ENCODE results near the gene GLT8D2. TPM values are rescaled to one million over a fixed set of nuclear protein-coding genes. Genes with fewer than 3 reads are reported as not detected.

Gene GLT8D2
- total and polyA plus RNA-seq, 2 of the 13 experiments (the other 11 are each of a cell fraction or from before 2014, with no cell fraction given), result not detected

DNA sequence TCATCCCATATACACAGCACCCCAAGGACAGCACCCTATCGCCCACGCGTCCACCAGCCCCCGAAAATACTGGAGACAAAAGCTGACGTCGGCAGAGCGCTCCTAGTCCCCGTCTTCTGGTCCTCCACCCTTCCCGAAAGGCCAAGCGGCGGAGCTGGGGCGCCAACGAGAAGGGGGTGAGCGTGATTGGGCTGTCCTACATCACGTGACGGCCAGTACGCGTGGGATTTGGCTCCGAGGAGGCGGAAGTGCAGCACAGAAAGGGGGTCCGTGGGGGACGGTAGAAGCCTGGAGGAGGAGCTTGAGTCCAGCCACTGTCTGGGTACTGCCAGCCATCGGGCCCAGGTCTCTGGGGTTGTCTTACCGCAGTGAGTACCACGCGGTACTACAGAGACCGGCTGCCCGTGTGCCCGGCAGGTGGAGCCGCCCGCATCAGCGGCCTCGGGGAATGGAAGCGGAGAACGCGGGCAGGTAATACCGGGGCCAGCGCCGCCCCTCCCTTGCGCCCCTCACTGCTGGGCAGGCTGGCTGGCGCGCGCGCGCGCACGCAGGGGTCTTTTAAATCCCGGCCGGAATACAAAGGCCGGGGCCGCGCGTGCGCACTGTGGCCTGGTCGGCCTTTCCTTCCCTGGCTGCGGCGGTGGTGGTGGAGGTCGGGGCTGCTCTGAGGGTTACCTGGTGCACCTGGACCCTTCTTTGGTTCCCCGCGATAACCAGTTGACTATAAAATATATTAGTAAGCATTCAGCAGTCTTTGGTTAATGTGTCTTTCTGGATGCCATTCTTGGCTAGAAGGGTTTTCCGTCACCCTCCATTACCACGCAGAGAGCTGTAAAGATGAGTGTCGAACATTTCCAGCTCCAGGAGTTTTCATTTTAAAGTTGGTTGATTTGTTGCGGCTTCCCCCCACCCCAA lies 84.1 kb downstream of the GLT8D2 start, which contains the start of gene TDG (continued):
- TF ChIP-seq, protein P1, sequence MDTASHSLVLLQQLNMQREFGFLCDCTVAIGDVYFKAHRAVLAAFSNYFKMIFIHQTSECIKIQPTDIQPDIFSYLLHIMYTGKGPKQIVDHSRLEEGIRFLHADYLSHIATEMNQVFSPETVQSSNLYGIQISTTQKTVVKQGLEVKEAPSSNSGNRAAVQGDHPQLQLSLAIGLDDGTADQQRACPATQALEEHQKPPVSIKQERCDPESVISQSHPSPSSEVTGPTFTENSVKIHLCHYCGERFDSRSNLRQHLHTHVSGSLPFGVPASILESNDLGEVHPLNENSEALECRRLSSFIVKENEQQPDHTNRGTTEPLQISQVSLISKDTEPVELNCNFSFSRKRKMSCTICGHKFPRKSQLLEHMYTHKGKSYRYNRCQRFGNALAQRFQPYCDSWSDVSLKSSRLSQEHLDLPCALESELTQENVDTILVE (CRISPR knock-in tag; IDR thresholded peaks at IDR 0.05), result peak; percentile 78
- TF ChIP-seq ZNF207 (IDR thresholded peaks at IDR 0.05; ENCODE audit: borderline replicate concordance), result 0 out of 2 replicates have a peak, but pooled peaks have one; percentile 55
- no peak for TF ChIP-seq TCF7 (IDR thresholded peaks at IDR 0.05; ENCODE audit: low read depth)
- peak; percentile 94 for TF ChIP-seq DR1 (CRISPR knock-in tag; IDR thresholded peaks at IDR 0.05)
- no peak for TF ChIP-seq SOX13 (IDR thresholded peaks at IDR 0.05)
- TF ChIP-seq SOX13 (CRISPR knock-in tag; conservative IDR thresholded peaks at IDR 0.05 in 1 of 2, IDR thresholded peaks at IDR 0.05 in 1 of 2), result peak in 1 of 2 experiments; percentile 32; a peak in 1 of 4 replicates
- TF ChIP-seq ZNF350 (CRISPR knock-in tag; IDR thresholded peaks at IDR 0.05; ENCODE audit: borderline replicate concordance, low read depth), result peak; percentile 96
- no peak for TF ChIP-seq CBX2 (IDR thresholded peaks at IDR 0.05; ENCODE audit: low read depth, low read length)
- TF ChIP-seq CBX2 (CRISPR knock-in tag; IDR thresholded peaks at IDR 0.05; ENCODE audit: low read depth), result no peak
- TF ChIP-seq ZFP36L1 (CRISPR knock-in tag; IDR thresholded peaks at IDR 0.05), result 0 out of 2 replicates have a peak, but pooled peaks have one; percentile 62
- no peak for TF ChIP-seq ZFP37 (CRISPR knock-in tag; IDR thresholded peaks at IDR 0.05; ENCODE audit: borderline replicate concordance)
- no peak for TF ChIP-seq SIX4 (CRISPR knock-in tag; IDR thresholded peaks at IDR 0.05)
- TF ChIP-seq, protein P2, sequence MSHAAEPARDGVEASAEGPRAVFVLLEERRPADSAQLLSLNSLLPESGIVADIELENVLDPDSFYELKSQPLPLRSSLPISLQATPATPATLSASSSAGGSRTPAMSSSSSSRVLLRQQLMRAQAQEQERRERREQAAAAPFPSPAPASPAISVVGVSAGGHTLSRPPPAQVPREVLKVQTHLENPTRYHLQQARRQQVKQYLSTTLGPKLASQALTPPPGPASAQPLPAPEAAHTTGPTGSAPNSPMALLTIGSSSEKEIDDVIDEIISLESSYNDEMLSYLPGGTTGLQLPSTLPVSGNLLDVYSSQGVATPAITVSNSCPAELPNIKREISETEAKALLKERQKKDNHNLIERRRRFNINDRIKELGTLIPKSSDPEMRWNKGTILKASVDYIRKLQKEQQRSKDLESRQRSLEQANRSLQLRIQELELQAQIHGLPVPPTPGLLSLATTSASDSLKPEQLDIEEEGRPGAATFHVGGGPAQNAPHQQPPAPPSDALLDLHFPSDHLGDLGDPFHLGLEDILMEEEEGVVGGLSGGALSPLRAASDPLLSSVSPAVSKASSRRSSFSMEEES (CRISPR knock-in tag; IDR thresholded peaks at IDR 0.05), result peak; percentile 91
- no peak for TF ChIP-seq RFX1 (IDR thresholded peaks at IDR 0.05)
- peak; percentile 61 for TF ChIP-seq MAFF (IDR thresholded peaks at IDR 0.05; ENCODE audit: low read depth, low read length)
- TF ChIP-seq ONECUT2 (CRISPR knock-in tag; IDR thresholded peaks at IDR 0.05), result peak; percentile 11; the same call in 1 of the 2 replicates
- no peak for TF ChIP-seq ZSCAN12 (CRISPR knock-in tag; IDR thresholded peaks at IDR 0.05)
- TF ChIP-seq, protein P3, sequence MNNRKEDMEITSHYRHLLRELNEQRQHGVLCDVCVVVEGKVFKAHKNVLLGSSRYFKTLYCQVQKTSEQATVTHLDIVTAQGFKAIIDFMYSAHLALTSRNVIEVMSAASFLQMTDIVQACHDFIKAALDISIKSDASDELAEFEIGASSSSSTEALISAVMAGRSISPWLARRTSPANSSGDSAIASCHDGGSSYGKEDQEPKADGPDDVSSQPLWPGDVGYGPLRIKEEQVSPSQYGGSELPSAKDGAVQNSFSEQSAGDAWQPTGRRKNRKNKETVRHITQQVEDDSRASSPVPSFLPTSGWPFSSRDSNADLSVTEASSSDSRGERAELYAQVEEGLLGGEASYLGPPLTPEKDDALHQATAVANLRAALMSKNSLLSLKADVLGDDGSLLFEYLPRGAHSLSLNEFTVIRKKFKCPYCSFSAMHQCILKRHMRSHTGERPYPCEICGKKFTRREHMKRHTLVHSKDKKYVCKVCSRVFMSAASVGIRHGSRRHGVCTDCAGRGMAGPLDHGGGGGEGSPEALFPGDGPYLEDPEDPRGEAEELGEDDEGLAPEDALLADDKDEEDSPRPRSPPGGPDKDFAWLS (CRISPR knock-in tag; IDR thresholded peaks at IDR 0.05; ENCODE audit: borderline replicate concordance), result no peak
- TF ChIP-seq ZNF430 (CRISPR knock-in tag; IDR thresholded peaks at IDR 0.05), result peak; percentile 79; the same call in 1 of the 2 replicates
- TF ChIP-seq, protein P4, sequence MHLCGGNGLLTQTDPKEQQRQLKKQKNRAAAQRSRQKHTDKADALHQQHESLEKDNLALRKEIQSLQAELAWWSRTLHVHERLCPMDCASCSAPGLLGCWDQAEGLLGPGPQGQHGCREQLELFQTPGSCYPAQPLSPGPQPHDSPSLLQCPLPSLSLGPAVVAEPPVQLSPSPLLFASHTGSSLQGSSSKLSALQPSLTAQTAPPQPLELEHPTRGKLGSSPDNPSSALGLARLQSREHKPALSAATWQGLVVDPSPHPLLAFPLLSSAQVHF (CRISPR knock-in tag; IDR thresholded peaks at IDR 0.05), result peak; percentile 22; the same call in 1 of the 2 replicates
- no peak; the same call in 1 of the 2 replicates for TF ChIP-seq RFX3 (CRISPR knock-in tag; IDR thresholded peaks at IDR 0.05)
- TF ChIP-seq, protein P5, sequence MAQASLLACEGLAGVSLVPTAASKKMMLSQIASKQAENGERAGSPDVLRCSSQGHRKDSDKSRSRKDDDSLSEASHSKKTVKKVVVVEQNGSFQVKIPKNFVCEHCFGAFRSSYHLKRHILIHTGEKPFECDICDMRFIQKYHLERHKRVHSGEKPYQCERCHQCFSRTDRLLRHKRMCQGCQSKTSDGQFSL (CRISPR knock-in tag; IDR thresholded peaks at IDR 0.05), result peak; percentile 55; the same call in 1 of the 2 replicates
- TF ChIP-seq, protein P6, sequence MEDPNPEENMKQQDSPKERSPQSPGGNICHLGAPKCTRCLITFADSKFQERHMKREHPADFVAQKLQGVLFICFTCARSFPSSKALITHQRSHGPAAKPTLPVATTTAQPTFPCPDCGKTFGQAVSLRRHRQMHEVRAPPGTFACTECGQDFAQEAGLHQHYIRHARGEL (CRISPR knock-in tag; IDR thresholded peaks at IDR 0.05), result peak; percentile 82; the same call in 1 of the 2 replicates
- 0 out of 2 replicates have a peak, but pooled peaks have one; percentile 80 for TF ChIP-seq SNAI1 (CRISPR knock-in tag; IDR thresholded peaks at IDR 0.05; ENCODE audit: borderline replicate concordance)
